CD4-positive, alpha-beta T cell treated with Interferon gamma for 1 hour (primary cell): ENCODE measurements around the gene PRKCB.
A peak's percentile ranks its signal among the peaks of the same experiment; 100 is the strongest.

Source experiments
- DNase-seq: peaks from one replicate; pipeline ENCODE4 v3.0.0-alpha.2; 2020

PRKCB gene

GRCh38 chr16:23835390-23836077 lies at the start of gene PRKCB:
PRKCB (plus strand) TSS chr16:23835983.
- peak; percentile 89 for DNase-seq

DNA sequence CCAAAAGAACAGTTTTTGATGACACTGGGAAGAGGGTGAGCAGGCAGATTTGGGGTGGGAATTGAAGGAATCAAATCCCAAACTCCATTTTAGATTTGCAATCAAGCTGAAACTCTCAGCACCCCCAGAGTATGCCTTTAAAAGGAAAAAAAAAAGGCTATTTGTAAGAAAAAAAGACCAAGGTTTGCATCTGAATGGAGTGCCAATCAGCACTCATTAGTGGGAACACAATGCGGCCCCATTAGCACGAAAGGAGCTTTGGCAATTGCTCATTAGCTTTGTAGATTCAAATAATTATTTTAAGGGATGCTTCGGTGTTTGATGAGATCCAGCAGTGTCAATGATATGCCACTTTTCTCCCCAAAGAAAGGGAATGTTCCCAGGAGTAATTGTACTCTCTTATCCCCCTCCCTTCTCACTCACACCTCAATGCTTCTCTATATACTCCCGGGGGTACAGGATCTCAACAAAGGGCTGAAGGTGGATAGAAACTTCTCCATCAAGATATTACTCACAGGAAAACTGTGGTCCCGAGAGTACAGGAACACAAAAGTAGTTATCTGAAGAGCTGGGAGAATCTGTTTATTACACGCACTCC lies 48.7 kb upstream of the PRKCB start:
- DNase-seq = no peak

DNA sequence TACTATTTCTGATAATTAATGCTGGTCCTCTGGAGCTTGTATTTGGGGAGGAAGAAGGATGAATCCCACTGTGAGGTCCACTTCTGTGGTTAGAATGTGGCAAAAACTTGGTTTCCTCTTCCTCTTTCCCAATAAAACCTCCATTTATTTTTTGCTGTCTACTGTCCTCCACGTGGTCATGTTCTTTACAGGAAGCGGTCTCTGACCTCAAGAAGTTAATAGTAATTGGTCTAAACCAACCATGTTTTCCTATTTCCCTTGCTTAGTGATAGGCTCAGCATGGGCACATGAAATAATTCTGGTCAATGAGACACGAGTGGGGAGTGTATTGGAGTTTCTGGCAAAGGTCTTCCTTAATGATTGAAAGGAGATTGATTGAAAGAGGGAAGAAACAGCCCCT lies 47.1 kb upstream of the PRKCB start:
- DNase-seq = no peak

GRCh38 chr16:23795378-23795777 lies 40.4 kb upstream of the PRKCB start:
- no peak for DNase-seq

GRCh38 chr16:23796941-23797340 lies 38.8 kb upstream of the PRKCB start:
- no peak for DNase-seq

DNA sequence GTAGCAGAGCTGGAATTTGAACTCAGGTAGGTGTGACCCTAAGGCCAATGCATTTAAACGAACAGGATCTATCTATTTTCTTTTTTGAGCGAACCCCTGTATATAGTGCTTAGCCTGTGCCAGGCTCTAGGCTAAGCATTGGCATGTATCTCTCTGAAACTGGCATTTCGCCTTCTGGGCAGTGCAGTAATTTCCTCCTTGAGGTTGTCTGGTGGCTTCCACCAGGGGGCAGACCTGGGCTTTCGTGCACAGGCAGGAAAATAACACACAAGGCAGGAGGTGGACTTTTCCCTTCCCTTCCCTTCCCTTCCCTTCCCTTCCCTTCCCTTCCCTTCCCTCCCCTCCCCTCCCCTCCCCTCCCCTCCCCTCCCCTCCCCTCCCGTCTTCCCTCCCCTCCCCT lies 34.4 kb upstream of the PRKCB start:
- DNase-seq = peak; percentile 66

GRCh38 chr16:23802776-23803175 lies 33.0 kb upstream of the PRKCB start:
- DNase-seq = no peak

DNA sequence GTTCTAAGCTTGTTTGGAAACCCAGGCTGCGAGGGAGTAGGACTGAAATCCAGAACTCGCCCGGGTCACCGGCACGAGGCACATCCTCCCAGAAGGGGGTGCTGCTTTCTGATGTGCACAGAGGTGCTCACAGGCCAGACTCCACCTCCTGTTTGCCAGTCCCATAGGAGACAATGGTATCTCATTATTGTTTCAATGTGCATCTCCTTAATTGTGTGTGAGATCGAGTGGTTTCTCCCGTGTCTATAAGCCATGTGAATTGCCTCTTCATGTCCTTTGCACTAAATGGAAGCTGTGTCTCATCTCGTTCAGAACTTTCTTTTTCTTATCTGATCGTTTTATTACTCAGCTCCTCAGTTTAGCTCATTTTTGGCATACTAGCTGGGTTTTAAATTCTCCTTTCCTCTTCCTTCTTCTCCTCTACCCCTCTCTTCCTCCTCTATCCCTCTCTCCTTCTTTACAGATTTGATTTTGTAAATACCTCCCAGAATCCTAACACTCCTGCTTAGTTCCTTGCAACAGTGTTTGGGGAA lies 32.1 kb upstream of the PRKCB start:
- DNase-seq = peak; percentile 75

DNA sequence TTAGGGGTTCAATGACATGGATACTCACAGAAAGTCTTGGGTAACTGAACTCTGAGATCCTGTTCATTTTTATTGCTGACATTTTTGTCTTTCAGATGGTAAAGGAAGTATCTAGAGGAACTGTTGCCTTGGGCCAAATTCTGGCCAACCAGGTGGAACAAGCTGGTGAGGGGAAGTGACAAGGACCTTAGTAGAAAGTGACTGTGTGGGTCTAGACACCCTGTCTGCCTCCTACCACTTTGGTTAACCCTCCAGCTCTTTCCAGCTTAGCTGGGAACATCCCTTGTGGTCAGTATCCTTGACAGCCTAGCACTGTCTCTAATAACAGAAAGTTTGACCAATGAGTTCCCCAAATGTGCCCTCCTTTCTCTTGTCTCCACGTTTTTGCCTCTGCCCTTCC lies 28.8 kb upstream of the PRKCB start:
- DNase-seq = peak; percentile 55

- no peak for DNase-seq
Observed at GRCh38 chr16:23821467-23821866, 14.3 kb upstream of the PRKCB start.

DNA sequence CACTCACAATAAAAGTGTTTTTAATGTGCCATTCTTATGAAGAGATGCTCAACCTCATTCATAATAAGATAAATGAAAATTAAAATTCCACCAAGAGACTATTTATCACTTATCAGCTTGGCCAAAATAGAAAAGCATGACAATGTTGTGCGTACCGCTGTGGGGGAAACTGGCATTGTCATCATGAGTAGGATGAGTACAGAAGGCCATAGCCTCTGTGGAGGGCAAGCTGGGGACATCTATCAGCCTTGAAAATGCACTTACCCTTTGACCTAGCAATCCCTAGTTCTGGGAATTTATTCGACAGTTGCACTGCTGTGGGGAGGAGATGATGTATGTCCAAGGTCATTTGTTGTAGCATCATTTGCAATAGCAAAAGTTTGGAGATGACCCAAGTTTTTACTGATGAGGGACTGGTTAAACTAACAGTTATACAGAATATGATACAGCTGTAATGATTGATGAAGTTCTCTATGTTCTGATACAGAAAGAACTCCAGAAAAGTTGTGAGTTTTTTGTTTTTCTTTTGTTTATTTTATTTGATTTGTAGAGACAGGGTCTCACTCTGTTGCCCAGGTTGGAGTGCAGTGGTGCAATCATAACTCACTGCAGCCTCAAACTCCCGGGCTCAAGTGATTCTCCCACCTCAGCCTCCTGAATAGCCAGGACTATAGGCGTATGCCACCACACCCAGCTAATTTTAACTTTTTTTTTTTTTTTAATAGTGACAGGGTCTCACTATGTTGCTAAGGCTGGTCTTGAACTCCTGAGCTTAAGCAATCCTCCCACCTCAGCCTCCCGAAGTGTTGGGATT lies 13.7 kb upstream of the PRKCB start:
- no peak for DNase-seq

- DNase-seq = no peak
Observed at GRCh38 chr16:23823475-23824384, 12.1 kb upstream of the PRKCB start.

DNA sequence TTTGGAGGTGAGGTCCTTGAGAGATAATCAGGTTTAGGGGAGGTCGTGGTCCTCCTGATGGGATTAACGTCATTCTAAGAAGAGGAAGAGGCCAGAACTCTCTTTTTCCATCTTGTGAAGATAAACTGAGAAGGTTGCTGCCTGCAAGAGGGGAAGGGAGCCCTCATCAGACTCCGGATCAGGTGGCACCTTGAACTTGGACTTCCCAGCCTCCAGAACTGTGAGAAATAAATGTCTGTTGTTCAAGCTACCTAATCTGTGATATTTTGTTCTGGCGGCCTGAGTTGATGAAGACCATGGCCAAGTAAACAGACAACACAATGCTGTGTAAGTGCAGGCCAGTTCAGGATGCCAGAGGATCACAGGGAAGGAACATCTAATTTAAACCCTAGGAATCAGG lies 10.9 kb upstream of the PRKCB start:
- no peak for DNase-seq

DNA sequence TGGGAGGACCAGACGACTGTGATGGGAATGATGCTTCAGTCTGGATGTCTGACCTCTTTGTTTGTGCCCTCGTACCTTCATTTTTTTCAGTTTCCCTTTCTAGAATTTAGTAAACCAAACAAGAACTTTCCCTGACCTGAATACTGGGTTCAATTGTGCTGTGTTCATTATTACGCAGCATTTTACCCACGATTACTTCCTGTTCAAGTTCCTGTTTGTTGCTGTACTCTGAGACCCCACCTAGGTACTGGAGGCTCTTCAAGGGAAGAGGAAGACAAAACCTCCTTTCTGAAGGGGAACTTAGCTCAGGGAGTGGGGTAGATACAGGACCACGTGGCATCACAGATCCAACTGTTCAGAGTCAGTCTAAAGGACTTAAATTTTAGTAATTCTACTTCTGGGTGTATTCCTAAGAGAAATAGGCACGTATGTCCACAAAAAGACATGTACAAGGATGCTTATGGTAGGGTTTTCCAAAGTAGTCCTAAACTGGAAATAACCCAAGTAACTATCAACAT lies 9.2 kb upstream of the PRKCB start:
- DNase-seq = peak; percentile 46

DNA sequence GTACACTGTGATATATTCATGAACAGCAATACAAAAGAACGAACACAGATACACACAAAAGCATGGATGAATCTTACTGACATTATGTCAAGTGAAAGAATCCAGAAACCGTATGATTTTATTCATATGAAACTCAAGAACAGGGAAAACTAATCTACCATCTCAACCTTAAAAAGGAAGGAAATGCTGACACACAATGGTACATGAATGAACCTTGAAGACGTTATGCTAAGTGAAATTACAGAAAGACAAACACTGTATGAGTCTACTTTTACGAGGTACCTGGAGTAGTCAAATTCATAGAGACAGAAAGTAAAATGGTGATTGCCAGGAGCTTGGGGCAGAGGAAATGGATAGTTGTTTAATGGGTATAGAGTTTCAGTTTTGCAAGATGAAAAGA lies 8.7 kb upstream of the PRKCB start:
- DNase-seq = no peak

DNA sequence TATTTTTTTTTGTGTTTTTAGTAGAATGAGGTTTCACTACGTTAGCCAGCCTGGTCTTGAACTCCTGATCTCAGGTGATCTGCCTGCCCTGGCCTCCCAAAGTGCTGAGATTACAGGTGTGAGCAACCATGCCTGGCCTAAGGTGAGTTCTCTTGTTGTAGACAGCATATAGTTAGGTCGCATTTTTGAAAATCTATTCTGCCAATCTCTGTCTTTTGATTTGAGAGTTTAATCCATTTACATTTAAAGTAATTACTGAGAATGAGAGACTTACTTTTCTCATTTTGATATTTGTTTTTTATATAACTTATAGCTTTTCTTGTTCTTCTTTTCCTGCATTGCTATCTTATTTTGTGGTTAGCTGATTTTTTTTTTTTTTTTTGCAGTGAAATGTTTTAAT lies 6.3 kb upstream of the PRKCB start:
- DNase-seq = no peak

- DNase-seq = no peak
Observed at GRCh38 chr16:23830276-23830675, 5.5 kb upstream of the PRKCB start.

DNA sequence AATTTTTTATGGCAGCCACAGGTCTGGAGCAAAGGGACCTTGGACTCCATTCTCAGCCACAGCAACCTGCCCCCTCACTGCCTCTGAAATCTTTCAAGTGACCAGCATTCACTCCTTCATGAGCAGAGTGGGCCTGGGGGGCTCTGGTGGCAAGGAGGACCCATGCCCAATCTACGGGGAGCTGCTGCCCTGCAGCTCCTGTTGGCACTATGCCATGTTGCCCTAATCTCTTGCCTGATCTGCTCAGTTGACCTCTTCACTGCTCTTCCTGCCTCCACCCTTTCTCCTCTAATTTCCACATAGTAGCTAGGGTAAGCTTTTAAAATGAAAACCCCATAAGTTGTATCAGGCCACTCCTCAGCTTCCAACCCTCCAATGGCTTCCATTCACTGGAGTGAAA lies 2.9 kb upstream of the PRKCB start:
- DNase-seq = no peak

DNA sequence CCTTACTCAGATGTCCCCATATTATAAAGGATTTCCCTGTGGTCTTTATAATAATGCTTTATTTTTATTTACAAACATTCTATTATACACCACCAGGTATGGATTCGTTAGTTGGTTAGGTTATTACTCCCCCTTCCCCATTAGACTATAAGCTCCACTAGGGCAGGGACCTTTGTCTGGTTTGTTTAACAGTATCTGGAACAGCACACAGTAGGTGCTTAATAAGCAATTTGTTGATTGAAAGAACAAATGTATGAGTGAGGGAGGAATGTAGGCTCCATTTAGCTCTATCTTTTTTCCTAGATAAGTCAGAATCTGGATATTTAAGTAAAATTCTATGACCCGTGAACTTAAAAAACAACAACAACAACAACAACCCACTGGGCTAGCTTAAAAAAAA lies 2.3 kb upstream of the PRKCB start:
- no peak for DNase-seq

- DNase-seq = no peak
Observed at GRCh38 chr16:23833960-23834685, 1.7 kb upstream of the PRKCB start.

DNA sequence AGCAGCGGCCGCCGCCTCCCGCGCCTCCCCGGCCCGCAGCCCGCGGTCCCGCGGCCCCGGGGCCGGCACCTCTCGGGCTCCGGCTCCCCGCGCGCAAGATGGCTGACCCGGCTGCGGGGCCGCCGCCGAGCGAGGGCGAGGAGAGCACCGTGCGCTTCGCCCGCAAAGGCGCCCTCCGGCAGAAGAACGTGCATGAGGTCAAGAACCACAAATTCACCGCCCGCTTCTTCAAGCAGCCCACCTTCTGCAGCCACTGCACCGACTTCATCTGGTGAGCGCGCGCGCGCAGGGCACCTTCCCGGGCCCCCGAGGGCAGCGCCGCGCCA lies 258 bp downstream of the PRKCB start:
- no peak for DNase-seq
